SK-N-MC (cell line): ENCODE measurements around the gene EFCAB6.

Experiments used
- DNase-seq: peaks from one replicate; pipeline ENCODE4 v3.0.0-alpha.2; 2011; ENCODE audit warnings: low read depth, low spot score
- H3K27ac ChIP-seq: fragments of 200-600 bp; sonication (generic); 2 replicates; pipeline ENCODE4 v1.5.1; 2016; ENCODE audit warnings: mixed run types
- H3K36me3 ChIP-seq: fragments of 200-600 bp; sonication (generic); 2 replicates; pipeline ENCODE4 v1.6.1; 2017; ENCODE audit warnings: antibody characterized with exemption, low read length, mixed read lengths; ENCODE audit not compliant: insufficient read depth
- H3K4me3 ChIP-seq: fragments of 200-600 bp; sonication (generic); 2 replicates; pipeline ENCODE4 v1.5.1; 2016
- H3K9ac ChIP-seq: fragments of 200-600 bp; sonication (generic); 2 replicates; pipeline ENCODE4 v1.8.0; 2017; ENCODE audit warnings: mixed run types, mixed read lengths; ENCODE audit not compliant: insufficient read length
- H3K9me3 ChIP-seq: fragments of 200-600 bp; sonication (generic); 2 replicates; pipeline ENCODE4 v1.6.1; 2017; ENCODE audit warnings: low read depth, mild to moderate bottlenecking, antibody characterized with exemption, low read length, moderate library complexity, mixed read lengths
- EZH2 ChIP-seq: fragments of 200-600 bp; sonication (generic); IDR thresholded peaks from one replicate; pipeline ENCODE4 v1.6.1; 2017; ENCODE audit warnings: antibody characterized with exemption
- FOXP2 ChIP-seq: optimal IDR thresholded peaks from 2 replicates; pipeline ENCODE3; 2011; ENCODE audit warnings: mild to moderate bottlenecking, moderate library complexity; ENCODE audit not compliant: insufficient read depth; ENCODE audit errors: extremely low read length, control extremely low read depth
- POLR2AphosphoS5 ChIP-seq: IDR thresholded peaks from 2 replicates; pipeline ENCODE4 v1.6.1; 2012; ENCODE audit warnings: mild to moderate bottlenecking, low read depth, low read length, borderline replicate concordance

The EFCAB6 gene

DNA sequence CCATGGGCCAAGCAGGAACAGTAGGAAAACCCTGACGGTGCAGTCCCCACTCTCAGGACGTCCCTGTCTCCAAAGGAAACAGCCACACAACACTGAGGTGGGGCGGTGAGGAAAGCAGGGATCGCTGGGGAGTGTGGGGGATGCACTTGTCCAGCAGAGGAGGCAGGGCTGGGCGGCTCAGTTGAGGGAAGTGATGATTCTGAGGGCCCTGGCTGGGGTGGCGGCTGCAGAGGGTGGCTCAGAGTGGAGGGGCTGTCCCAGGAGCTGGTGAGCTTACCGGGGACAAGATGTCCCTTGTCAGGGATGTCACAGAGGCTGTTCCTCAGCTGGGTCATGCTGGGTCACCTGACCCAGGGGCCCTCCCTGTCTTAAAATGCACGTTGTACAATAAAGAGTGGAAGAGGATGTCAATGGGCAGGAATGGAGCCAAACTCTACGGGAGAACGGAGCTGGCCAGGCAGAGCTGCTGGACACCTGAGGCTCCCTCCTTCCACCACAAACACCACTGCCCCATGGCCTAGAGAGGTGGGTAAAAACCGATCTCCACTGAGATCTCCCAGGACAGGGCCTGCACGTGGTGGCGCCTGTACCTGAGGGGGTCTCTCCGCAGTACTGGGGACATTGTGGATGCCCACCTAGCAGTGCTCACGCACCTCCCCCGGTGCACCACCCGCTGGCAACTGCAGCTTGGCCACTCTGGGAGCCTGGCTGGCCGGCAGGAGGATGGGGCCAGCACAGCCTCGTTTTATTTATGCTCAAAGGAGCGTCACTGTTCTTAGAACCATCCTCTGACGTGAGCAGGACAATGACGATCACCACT is 9.7 kb upstream of the EFCAB6 start:
- no peak overlapping the region for H3K4me3 ChIP-seq
- DNase-seq: no peak
- H3K9ac ChIP-seq: no peak overlapping the region
- no peaks in the 10 kb centered on the region for H3K36me3 ChIP-seq
- no peak overlapping the region for H3K27ac ChIP-seq
- TF ChIP-seq EZH2: no peak
- TF ChIP-seq POLR2AphosphoS5: no peak
- no peak for TF ChIP-seq FOXP2
- H3K9me3 ChIP-seq: no peaks in the 10 kb centered on the region

- Histone ChIP-seq H3K27ac (no peak overlapping the region), H3K9ac (no peak overlapping the region), H3K9me3 (no peaks in the 10 kb centered on the region), H3K4me3 (no peak overlapping the region), H3K36me3 (no peaks in the 10 kb centered on the region)
- no peak for DNase-seq
- TF ChIP-seq FOXP2: no peak
- TF ChIP-seq POLR2AphosphoS5: no peak
- no peak for TF ChIP-seq EZH2
Measured at GRCh38 chr22:43820651-43821305, 8.7 kb upstream of the EFCAB6 start.

- Histone ChIP-seq H3K9ac (no peak overlapping the region), H3K4me3 (no peak overlapping the region), H3K36me3 (no peaks in the 10 kb centered on the region), H3K27ac (no peak overlapping the region), H3K9me3 (no peaks in the 10 kb centered on the region)
- no peak for DNase-seq
- TF ChIP-seq POLR2AphosphoS5 (no peak), FOXP2 (no peak), EZH2 (no peak)
Measured at GRCh38 chr22:43819931-43820640, 8.0 kb upstream of the EFCAB6 start.

- no peak for DNase-seq
- no peaks in the 10 kb centered on the region for H3K36me3 ChIP-seq
- TF ChIP-seq FOXP2: no peak
- no peak for TF ChIP-seq POLR2AphosphoS5
- TF ChIP-seq EZH2: no peak
Measured at GRCh38 chr22:43819421-43819921, 7.4 kb upstream of the EFCAB6 start.

GRCh38 chr22:43818981-43819380 is 6.9 kb upstream of the EFCAB6 start:
- Histone ChIP-seq H3K9ac (no peak overlapping the region), H3K4me3 (no peak overlapping the region), H3K9me3 (no peaks in the 10 kb centered on the region), H3K27ac (no peak overlapping the region), H3K36me3 (no peaks in the 10 kb centered on the region)
- DNase-seq: no peak
- no peak for TF ChIP-seq FOXP2
- TF ChIP-seq EZH2: no peak
- no peak for TF ChIP-seq POLR2AphosphoS5

More at GRCh38 chr22:43819421-43819921, 7.4 kb upstream of the EFCAB6 start:
- Histone ChIP-seq H3K9me3 (no peaks in the 10 kb centered on the region), H3K27ac (no peak overlapping the region), H3K9ac (no peak overlapping the region), H3K4me3 (no peak overlapping the region)

GRCh38 chr22:43817402-43817801 is 5.3 kb upstream of the EFCAB6 start:
- no peak overlapping the region for H3K27ac ChIP-seq
- TF ChIP-seq FOXP2: no peak
- TF ChIP-seq EZH2: no peak
- no peak for TF ChIP-seq POLR2AphosphoS5

DNA sequence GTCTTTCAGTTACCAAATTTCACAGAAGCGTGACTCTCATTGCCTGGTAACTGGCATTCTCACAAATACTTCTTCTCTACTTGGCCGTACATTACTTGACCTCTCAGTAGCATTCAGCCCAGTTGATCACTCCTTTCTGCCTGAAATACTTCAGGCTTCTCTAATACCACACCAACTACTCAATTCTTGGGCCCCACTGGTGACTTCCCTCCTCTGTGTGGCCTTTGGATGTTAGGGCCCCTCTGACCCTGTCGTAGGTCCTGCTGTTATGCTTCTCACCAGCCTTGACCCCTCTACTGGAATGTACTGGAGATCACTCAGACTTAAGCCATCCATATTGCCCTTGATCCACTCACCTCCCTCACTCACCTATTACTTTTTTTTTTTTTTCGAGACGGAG is 2.2 kb upstream of the EFCAB6 start:
- Histone ChIP-seq H3K4me3 (no peak overlapping the region), H3K27ac (no peak overlapping the region), H3K9ac (no peak overlapping the region), H3K36me3 (no peaks in the 10 kb centered on the region), H3K9me3 (no peaks in the 10 kb centered on the region)
- DNase-seq: no peak
- TF ChIP-seq FOXP2 (no peak), POLR2AphosphoS5 (no peak), EZH2 (no peak)

More at GRCh38 chr22:43817402-43817801, 5.3 kb upstream of the EFCAB6 start:
- Histone ChIP-seq H3K9me3 (no peaks in the 10 kb centered on the region), H3K9ac (no peak overlapping the region), H3K36me3 (no peaks in the 10 kb centered on the region), H3K4me3 (no peak overlapping the region)
- DNase-seq: no peak

- DNase-seq: no peak
- Histone ChIP-seq H3K9me3 (no peaks in the 10 kb centered on the region), H3K27ac (no peak overlapping the region), H3K4me3 (peak overlapping the region; percentile 74), H3K9ac (peak overlapping the region; percentile 61), H3K36me3 (no peaks in the 10 kb centered on the region)
- TF ChIP-seq POLR2AphosphoS5 (no peak), EZH2 (no peak), FOXP2 (no peak)
Measured at GRCh38 chr22:43812890-43813289, 785 bp upstream of the EFCAB6 start.
